HG03354 (cell line): ENCODE results near the gene NHSL1.

Experiments
- ATAC-seq: cut with Tn5 transposase; IDR thresholded peaks from one replicate; pipeline ENCODE4 v1.9.1; 2021; ENCODE audit warnings: mild to moderate bottlenecking; ENCODE audit not compliant: unreplicated experiment, poor library complexity, severe bottlenecking

NHSL1 gene

GRCh38 chr6:138476116-138476515 lies 23.2 kb downstream of the NHSL1 start:
- ATAC-seq = no peak

- no peak for ATAC-seq
Observed at GRCh38 chr6:138473144-138473543, 26.1 kb downstream of the NHSL1 start.

GRCh38 chr6:138468320-138469015 lies 30.8 kb downstream of the NHSL1 start:
- ATAC-seq = no peak

GRCh38 chr6:138467901-138468300 lies 31.4 kb downstream of the NHSL1 start:
- ATAC-seq = no peak

GRCh38 chr6:138465007-138465645 lies 34.2 kb downstream of the NHSL1 start:
- ATAC-seq = no peak

- no peak for ATAC-seq
Observed at GRCh38 chr6:138464085-138464484, 35.2 kb downstream of the NHSL1 start.

- no peak for ATAC-seq
Observed at GRCh38 chr6:138461647-138462046, 37.6 kb downstream of the NHSL1 start.

GRCh38 chr6:138456401-138456790 lies 42.9 kb downstream of the NHSL1 start:
- ATAC-seq = peak; percentile 13

GRCh38 chr6:138455746-138456400 lies 43.4 kb downstream of the NHSL1 start:
- peak; percentile 98 for ATAC-seq

GRCh38 chr6:138454981-138455706 lies 44.1 kb downstream of the NHSL1 start:
- ATAC-seq = peak; percentile 31

- no peak for ATAC-seq
Observed at GRCh38 chr6:138451043-138451442, 48.3 kb downstream of the NHSL1 start.

GRCh38 chr6:138450445-138450844 lies 48.8 kb downstream of the NHSL1 start:
- peak; percentile 66 for ATAC-seq

- ATAC-seq = no peak
Observed at GRCh38 chr6:138446821-138447220, 52.5 kb downstream of the NHSL1 start.

GRCh38 chr6:138443979-138444378 lies 55.3 kb downstream of the NHSL1 start:
- ATAC-seq = no peak

GRCh38 chr6:138442663-138443062 lies 56.6 kb downstream of the NHSL1 start:
- no peak for ATAC-seq

- ATAC-seq = no peak
Observed at GRCh38 chr6:138441965-138442364, 57.3 kb downstream of the NHSL1 start.

- no peak for ATAC-seq
Observed at GRCh38 chr6:138440758-138441357, 58.4 kb downstream of the NHSL1 start.

- ATAC-seq = no peak
Observed at GRCh38 chr6:138440296-138440695, 59.0 kb downstream of the NHSL1 start.

GRCh38 chr6:138439546-138439945 lies 59.7 kb downstream of the NHSL1 start:
- ATAC-seq = no peak

- no peak for ATAC-seq
Observed at GRCh38 chr6:138434925-138435324, 64.4 kb downstream of the NHSL1 start.
